Measurements from ENCODE around the gene SPATA31A5.
"Not testable (repeated sequence)": the region's sequence is repeated elsewhere in the genome, so short reads cannot be mapped to it uniquely, and the experiment has no call there.

The SPATA31A5 gene

GRCh38 chr9:60914107-60914506 is at the start of gene SPATA31A5:
Gene SPATA31A5, plus strand, starts transcription at chr9:60914407. Its CDS starts 29 bp downstream, at chr9:60914436.
- not testable (repeated sequence) for DNase-seq

GRCh38 chr9:60962990-60963350 is 48.8 kb downstream of the SPATA31A5 start:
- not testable (repeated sequence) for DNase-seq

GRCh38 chr9:60966382-60966781 is 52.2 kb downstream of the SPATA31A5 start:
- not testable (repeated sequence) for DNase-seq
